ENCODE measurements around the gene CARTPT. TPM values are rescaled to one million over a fixed set of nuclear protein-coding genes. Genes with fewer than 3 reads are reported as not detected.

CARTPT gene
- total and polyA plus RNA-seq, 9 of the 15 experiments (the other 6 are each of a cell fraction or from before 2014, with no cell fraction given): not detected

DNA sequence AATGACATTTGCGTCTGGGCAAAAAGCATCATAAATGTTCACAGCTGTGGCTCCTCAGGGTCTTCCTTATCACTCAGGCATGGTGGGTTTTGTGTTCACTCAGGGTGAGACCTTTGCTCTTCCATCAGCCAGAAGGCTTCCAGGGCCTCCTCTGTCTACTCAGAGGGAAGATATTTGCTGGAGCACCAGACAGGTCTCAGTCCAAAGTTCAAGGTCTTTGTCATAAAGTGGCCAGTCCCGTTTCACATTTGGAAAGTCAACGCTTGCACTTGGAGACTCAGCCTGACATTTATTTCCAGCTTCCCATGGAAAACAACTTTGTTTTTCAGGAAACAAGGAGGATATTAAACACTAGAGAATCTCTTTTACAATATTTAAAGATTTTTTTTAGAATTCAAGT, 12.2 kb upstream of the CARTPT start (continued):
- TF ChIP-seq, protein P1, sequence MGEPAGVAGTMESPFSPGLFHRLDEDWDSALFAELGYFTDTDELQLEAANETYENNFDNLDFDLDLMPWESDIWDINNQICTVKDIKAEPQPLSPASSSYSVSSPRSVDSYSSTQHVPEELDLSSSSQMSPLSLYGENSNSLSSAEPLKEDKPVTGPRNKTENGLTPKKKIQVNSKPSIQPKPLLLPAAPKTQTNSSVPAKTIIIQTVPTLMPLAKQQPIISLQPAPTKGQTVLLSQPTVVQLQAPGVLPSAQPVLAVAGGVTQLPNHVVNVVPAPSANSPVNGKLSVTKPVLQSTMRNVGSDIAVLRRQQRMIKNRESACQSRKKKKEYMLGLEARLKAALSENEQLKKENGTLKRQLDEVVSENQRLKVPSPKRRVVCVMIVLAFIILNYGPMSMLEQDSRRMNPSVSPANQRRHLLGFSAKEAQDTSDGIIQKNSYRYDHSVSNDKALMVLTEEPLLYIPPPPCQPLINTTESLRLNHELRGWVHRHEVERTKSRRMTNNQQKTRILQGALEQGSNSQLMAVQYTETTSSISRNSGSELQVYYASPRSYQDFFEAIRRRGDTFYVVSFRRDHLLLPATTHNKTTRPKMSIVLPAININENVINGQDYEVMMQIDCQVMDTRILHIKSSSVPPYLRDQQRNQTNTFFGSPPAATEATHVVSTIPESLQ (CRISPR knock-in tag; IDR thresholded peaks at IDR 0.05): no peak
- TF ChIP-seq, protein P2, sequence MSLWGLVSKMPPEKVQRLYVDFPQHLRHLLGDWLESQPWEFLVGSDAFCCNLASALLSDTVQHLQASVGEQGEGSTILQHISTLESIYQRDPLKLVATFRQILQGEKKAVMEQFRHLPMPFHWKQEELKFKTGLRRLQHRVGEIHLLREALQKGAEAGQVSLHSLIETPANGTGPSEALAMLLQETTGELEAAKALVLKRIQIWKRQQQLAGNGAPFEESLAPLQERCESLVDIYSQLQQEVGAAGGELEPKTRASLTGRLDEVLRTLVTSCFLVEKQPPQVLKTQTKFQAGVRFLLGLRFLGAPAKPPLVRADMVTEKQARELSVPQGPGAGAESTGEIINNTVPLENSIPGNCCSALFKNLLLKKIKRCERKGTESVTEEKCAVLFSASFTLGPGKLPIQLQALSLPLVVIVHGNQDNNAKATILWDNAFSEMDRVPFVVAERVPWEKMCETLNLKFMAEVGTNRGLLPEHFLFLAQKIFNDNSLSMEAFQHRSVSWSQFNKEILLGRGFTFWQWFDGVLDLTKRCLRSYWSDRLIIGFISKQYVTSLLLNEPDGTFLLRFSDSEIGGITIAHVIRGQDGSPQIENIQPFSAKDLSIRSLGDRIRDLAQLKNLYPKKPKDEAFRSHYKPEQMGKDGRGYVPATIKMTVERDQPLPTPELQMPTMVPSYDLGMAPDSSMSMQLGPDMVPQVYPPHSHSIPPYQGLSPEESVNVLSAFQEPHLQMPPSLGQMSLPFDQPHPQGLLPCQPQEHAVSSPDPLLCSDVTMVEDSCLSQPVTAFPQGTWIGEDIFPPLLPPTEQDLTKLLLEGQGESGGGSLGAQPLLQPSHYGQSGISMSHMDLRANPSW (CRISPR knock-in tag; IDR thresholded peaks at IDR 0.05): no peak

DNA sequence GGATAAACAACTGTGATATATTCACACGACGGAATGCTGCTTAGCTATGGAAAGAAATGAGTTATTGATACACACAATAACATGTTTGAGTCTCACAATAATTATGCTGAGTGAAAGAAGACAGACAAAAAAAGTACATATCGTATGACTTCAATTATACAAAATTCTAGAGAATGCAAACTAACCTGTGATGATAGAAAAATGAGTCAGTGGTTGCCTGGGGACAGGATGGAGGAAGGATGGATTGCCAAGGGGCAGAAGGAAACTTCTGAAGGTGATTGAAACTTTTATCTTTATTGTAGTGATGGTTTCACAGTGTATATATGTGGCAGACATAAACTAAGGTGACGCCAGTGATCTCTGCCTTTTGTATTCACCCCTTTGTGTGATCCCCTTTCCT, 7.5 kb upstream of the CARTPT start:
- in situ Hi-C loops (cut with MboI) (no loop called here), intact Hi-C loops (cut with micrococcal nuclease) (no loop called here)
- POLR2A ChIA-PET: no interaction called here

More for the DNA sequence above, 7.5 kb upstream of the CARTPT start:
- Histone ChIP-seq H3K79me2 (ENCODE audit: control insufficient read depth, insufficient read depth, low read length) (no peaks in the 10 kb centered on the region), H3K4me2 (ENCODE audit: insufficient read depth, low read length) (no peak overlapping the region), H3K9me3 (replicated peaks; ENCODE audit: control insufficient read depth, insufficient read depth, low read depth, low read length) (no peaks in the 10 kb centered on the region), H3K27me3 (ENCODE audit: control insufficient read depth in 2 of 2, insufficient read depth in 2 of 2, low read length in 2 of 2) (peaks cover 3 to 7% of the 10 kb centered on the region in 2 experiments; a peak in 4 of 5 replicates), H2AFZ (ENCODE audit: low read depth, low read length) (no peak overlapping the region), H4K20me1 (replicated peaks; ENCODE audit: control insufficient read depth, insufficient read depth, low read length) (no peaks in the 10 kb centered on the region), H3K4me3 (no peak overlapping the region), H3K4me1 (replicated peaks in 1 of 2; ENCODE audit: control insufficient read depth in 2 of 2, insufficient read depth in 2 of 2, low read length in 2 of 2) (no peaks in the 10 kb centered on the region), H3K9me1 (ENCODE audit: control insufficient read depth, insufficient read depth, low read length) (no peaks in the 10 kb centered on the region), H3K9ac (ENCODE audit: insufficient read depth in 1 of 2, low read depth in 2 of 2, low read length in 2 of 2) (no peak overlapping the region), H3K27ac (ENCODE audit: extremely low read depth, low read depth, low read length) (no peak overlapping the region), H3K36me3 (ENCODE audit: control insufficient read depth, insufficient read depth, low read length) (no peaks in the 10 kb centered on the region)
- TF ChIP-seq CCNT2 (IDR thresholded peaks at IDR 0.05; ENCODE audit: borderline replicate concordance, extremely low read depth, insufficient read length, low read depth, low read length) (no peak), ZNF217 (CRISPR knock-in tag; IDR thresholded peaks at IDR 0.05) (no peak)
- TF ChIP-seq, protein P3, sequence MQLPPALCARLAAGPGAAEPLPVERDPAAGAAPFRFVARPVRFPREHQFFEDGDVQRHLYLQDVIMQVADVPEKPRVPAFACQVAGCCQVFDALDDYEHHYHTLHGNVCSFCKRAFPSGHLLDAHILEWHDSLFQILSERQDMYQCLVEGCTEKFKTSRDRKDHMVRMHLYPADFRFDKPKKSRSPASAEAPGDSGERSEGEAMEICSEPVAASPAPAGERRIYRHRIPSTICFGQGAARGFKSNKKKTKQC (CRISPR knock-in tag; IDR thresholded peaks at IDR 0.05): no peak
- no peak for DNase-seq (ENCODE audit: extremely low read depth in 1 of 4, low spot score in 3 of 4)
- no peak for ATAC-seq
- CTCF ChIA-PET (ENCODE audit: low intra/inter-chr PET ratio): no interaction called here
- no peak for FAIRE-seq
- BruUV-seq (replicated peaks): no TSS peak
- 2% methylated on average over 4 of the region's 4 CpGs for WGBS (ENCODE audit: insufficient coverage, low coverage, missing lambda C conversion rate)

Measured in K562 (cell line).